ENCODE data around the gene EXOC2.

GRCh38 chr6:438634-439170 is 254.2 kb downstream of the EXOC2 start:
- no peak for TF ChIP-seq POLR2AphosphoS5 (IDR thresholded peaks at IDR 0.05; ENCODE audit: low read depth, low read length)
- TF ChIP-seq TAF1 (IDR thresholded peaks at IDR 0.05; ENCODE audit: borderline replicate concordance, insufficient read depth, low read length) = no peak
